K562 (cell line): ENCODE measurements around the gene ENTPD6. TPM values are rescaled to one million over a fixed set of nuclear protein-coding genes. Genes with fewer than 3 reads are reported as not detected.

ENCODE experiments used
- ATAC-seq: fragments of 200-7000 bp; cut with Tn5 transposase; 3 replicates; pipeline ENCODE4 v1.9.1; 2020; ENCODE audit warnings: moderate library complexity
- Bru-seq: library from RNA; stranded (reverse); fragments of 400-500 nt; gene quantifications from one replicate; lab custom pipeline; 2021; lab: Mats Ljungman, UMichigan
- BruChase-seq, 2 experiments: library from RNA; stranded (reverse); fragments of 400-500 nt; gene quantifications; one replicate each; lab custom pipeline; 2021; lab: Mats Ljungman, UMichigan
- BruUV-seq: library from RNA; stranded (reverse); fragments of 400-500 nt; replicated peaks from 2 replicates; lab custom pipeline; 2021; lab: Mats Ljungman, UMichigan
- CTCF ChIA-PET: fragments of 300-600 bp; formaldehyde crosslinking; extraction: SDS; loops from one replicate; lab custom pipeline; 2021; ENCODE audit warnings: low intra/inter-chr PET ratio; lab: Yijun Ruan, JAX
- POLR2A ChIA-PET: fragments of 300-600, 350-650 bp; sonication (Branson Sonifier 250); formaldehyde crosslinking; extraction: SDS; loops from one replicate; lab custom pipeline; 2021; ENCODE audit warnings: antibody characterized with exemption, inconsistent platforms; lab: Yijun Ruan, JAX
- DNase-seq, 4 experiments: peaks; one replicate each; pipeline versions ENCODE4 v3.0.0 to v3.0.0-alpha.2; 2011 to 2018; ENCODE audit warnings: low spot score in 3 of 4, mixed read lengths in 3 of 4; ENCODE audit errors: extremely low read depth in 1 of 4
- FAIRE-seq: peaks from 2 replicates; lab custom pipeline; 2011; peaks lifted over from hg19 to GRCh38; lab: Jason Lieb, UNC
- H2AFZ ChIP-seq: 2 replicates; pipeline ENCODE4 v1.6.0; 2011; ENCODE audit warnings: low read depth, low read length, control low read depth, inconsistent platforms
- H3K27ac ChIP-seq: fragments of 200-600 bp; 3 replicates; pipeline ENCODE4 v1.8.0; 2011; ENCODE audit warnings: low read depth, mild to moderate bottlenecking, control low read depth, inconsistent platforms, low read length, moderate library complexity, mixed read lengths; ENCODE audit errors: extremely low read depth
- H3K27me3 ChIP-seq, 2 experiments: fragments of 300-600 bp in 1 of 2; 2 replicates in 1 of 2; 3 replicates in 1 of 2; pipeline versions ENCODE4 v1.6.0 to v1.8.0; 2011; ENCODE audit warnings: inconsistent platforms in 2 of 2, low read length in 2 of 2, mild to moderate bottlenecking in 1 of 2, mixed read lengths in 1 of 2, moderate library complexity in 1 of 2; ENCODE audit not compliant: control insufficient read depth in 2 of 2, insufficient read depth in 2 of 2
- H3K36me3 ChIP-seq: fragments of 300-600 bp; 3 replicates; pipeline ENCODE4 v1.8.0; 2011; ENCODE audit warnings: mild to moderate bottlenecking, low read length, inconsistent platforms; ENCODE audit not compliant: control insufficient read depth, insufficient read depth
- H3K4me1 ChIP-seq, 2 experiments: fragments of 200-600 bp in 1 of 2; replicated peaks in 1 of 2; 2 replicates in 1 of 2; 3 replicates in 1 of 2; pipeline versions ENCODE4 v1.5.1 to v1.8.0; 2011; ENCODE audit warnings: inconsistent platforms in 2 of 2, low read length in 2 of 2, mild to moderate bottlenecking in 1 of 2, mixed read lengths in 1 of 2, moderate library complexity in 1 of 2; ENCODE audit not compliant: control insufficient read depth in 2 of 2, insufficient read depth in 2 of 2
- H3K4me2 ChIP-seq: 2 replicates; pipeline ENCODE4 v1.6.1; 2011; ENCODE audit warnings: low read length, control low read depth, inconsistent platforms, mixed read lengths; ENCODE audit not compliant: insufficient read depth
- H3K4me3 ChIP-seq: fragments of 200-600 bp; sonication (generic), shearing (Covaris generic); 2 replicates; pipeline ENCODE4 v1.5.1; 2016; ENCODE audit warnings: control low read depth, inconsistent platforms
- H3K79me2 ChIP-seq: fragments of 200-600 bp; 3 replicates; pipeline ENCODE4 v1.8.0; 2011; ENCODE audit warnings: low read length, inconsistent platforms; ENCODE audit not compliant: control insufficient read depth, insufficient read depth
- H3K9ac ChIP-seq, 2 experiments: 2 replicates each; pipeline versions ENCODE4 v1.6.0 to v1.6.1; 2011; ENCODE audit warnings: low read depth in 2 of 2, low read length in 2 of 2, control low read depth in 1 of 2, inconsistent platforms in 1 of 2, mild to moderate bottlenecking in 1 of 2, mixed read lengths in 1 of 2; ENCODE audit not compliant: insufficient read depth in 1 of 2
- H3K9me1 ChIP-seq: one replicate; pipeline ENCODE4 v1.6.0; 2011; ENCODE audit warnings: inconsistent platforms, mild to moderate bottlenecking, low read length, moderate library complexity; ENCODE audit not compliant: control insufficient read depth, insufficient read depth
- H3K9me3 ChIP-seq: replicated peaks from 2 replicates; pipeline ENCODE4 v1.5.1; 2011; ENCODE audit warnings: low read depth, low read length, inconsistent platforms; ENCODE audit not compliant: control insufficient read depth, insufficient read depth
- H4K20me1 ChIP-seq: replicated peaks from 2 replicates; pipeline ENCODE4 v1.6.1; 2011; ENCODE audit warnings: low read length, inconsistent platforms, mixed read lengths; ENCODE audit not compliant: control insufficient read depth, insufficient read depth
- ATF1 ChIP-seq, 2 experiments: fragments of 450-650 bp in 1 of 2; IDR thresholded peaks; 2 replicates each; pipeline ENCODE4 v1.6.1; 2016; ENCODE audit warnings: missing compliant biosample characterization in 1 of 2, missing genetic modification characterization in 1 of 2
- BHLHE40 ChIP-seq: IDR thresholded peaks from 2 replicates; pipeline ENCODE4 v1.6.1; 2011; ENCODE audit warnings: low read length, improper control_type of control experiment
- EHMT2 ChIP-seq: fragments of 450-650 bp; IDR thresholded peaks from 2 replicates; pipeline ENCODE4 v1.6.1; 2018; ENCODE audit warnings: antibody characterized with exemption
- HNRNPL ChIP-seq: fragments of 200-400 bp; formaldehyde crosslinking; IDR thresholded peaks from 2 replicates; pipeline ENCODE4 v1.6.1; 2017; ENCODE audit warnings: low read depth, mild to moderate bottlenecking, low read length
- HOXB6 ChIP-seq: fragments of 250-450 bp; sonication (Bioruptor Pico); IDR thresholded peaks from 2 replicates; pipeline ENCODE4 v1.5.1; 2022; ENCODE audit warnings: mild to moderate bottlenecking, borderline replicate concordance
- NFIC ChIP-seq: fragments of 450-650 bp; IDR thresholded peaks from 2 replicates; pipeline ENCODE4 v1.6.1; 2017; ENCODE audit warnings: mild to moderate bottlenecking, inconsistent platforms
- NR2F6 ChIP-seq: fragments of 450-650 bp; formaldehyde crosslinking; IDR thresholded peaks from 2 replicates; pipeline ENCODE4 v1.4.0; 2020; ENCODE audit warnings: mild to moderate bottlenecking
- RFX5 ChIP-seq: IDR thresholded peaks from 2 replicates; pipeline ENCODE4 v1.6.1; 2011; ENCODE audit warnings: low read depth, mild to moderate bottlenecking, improper control_type of control experiment, low read length
- ZNF431 ChIP-seq: sonication (generic); formaldehyde crosslinking; IDR thresholded peaks from 2 replicates; pipeline ENCODE4 v1.8.0; 2022; ENCODE audit warnings: mild to moderate bottlenecking, missing genetic modification reagents
- WGBS: fragments of 100-300 bp; shearing (Covaris generic); methylation state at CpG from one replicate; pipeline ENCODE4 v1.1.6; 2016; ENCODE audit warnings: low coverage, mixed read lengths; ENCODE audit not compliant: insufficient coverage; ENCODE audit errors: missing lambda C conversion rate; 5-methylcytosine and 5-hydroxymethylcytosine counted together
- in situ Hi-C: fragments of 300-500 bp; cut with MboI; formaldehyde crosslinking; loops from 4 replicates; pipeline ENCODE4 v1.15.0; 2018; ENCODE audit warnings: inconsistent platforms, mixed read lengths
- intact Hi-C: fragments of 100-400 bp; cut with micrococcal nuclease; formaldehyde crosslinking; loops from 2 replicates; pipeline ENCODE4 v1.14.2; 2022
- long read RNA-seq, 3 experiments: library from polyadenylated mRNA in 2 of 3; library from RNA in 1 of 3; unstranded in 2 of 3; stranded (forward) in 1 of 3; transcript quantifications; one replicate each; pipeline ENCODE4 v2.0.0, GENCODE V29; 2019 to 2022
- polyA minus RNA-seq, 3 experiments: library from RNA; depleted of rRNA, polyadenylated mRNA; stranded (reverse); fragments of >200 nt; gene quantifications; 2 replicates each; pipeline ENCODE4 v1.2.3, GENCODE V29; 2011
- polyA plus RNA-seq, 8 experiments: library from polyadenylated mRNA; depleted of rRNA in 4 of 8; stranded (reverse) in 5 of 8; unstranded in 3 of 8; fragments of >200 nt; fragmentation: Nextera tagmentation in 2 of 8; fragmentation: Illumina TruSeq in 1 of 8; extraction: Ambion mirVana in 2 of 8; extraction: Trizol in 1 of 8; gene quantifications; 2 replicates each; pipeline versions ENCODE4 v1.2.1 to v1.2.3, GENCODE V29; 2011 to 2014; ENCODE audit warnings: inconsistent platforms in 1 of 8, missing spikeins in 1 of 8
- total RNA-seq, 7 experiments: library from RNA; depleted of rRNA in 6 of 7; stranded (reverse); fragments of >200 nt in 6 of 7; fragmentation: Illumina TruSeq in 2 of 7; extraction: Trizol in 2 of 7; gene quantifications; 2 replicates each; pipeline versions ENCODE4 v1.2.1 to v1.2.3, GENCODE V29; 2011 to 2021; ENCODE audit warnings: low replicate concordance in 1 of 7
- TF ChIP-seq, protein P1 (sequence below): fragments of 250-450 bp; sonication (Bioruptor Pico); IDR thresholded peaks from 2 replicates; pipeline ENCODE4 v1.8.0; 2021; ENCODE audit warnings: mild to moderate bottlenecking, moderate library complexity
- TF ChIP-seq, protein P2 (sequence below): fragments of 200-800 bp; sonication (Bioruptor generic); IDR thresholded peaks from 2 replicates; pipeline ENCODE4 v1.6.1; 2017; ENCODE audit warnings: missing genetic modification characterization, missing compliant biosample characterization

Gene ENTPD6
- 56.6 and 135 TPM in 2 replicates for total RNA-seq (2011; cell fraction: chromatin; rRNA removed; ENCODE audit: low replicate concordance)
- 102 and 113 TPM in 2 replicates for total RNA-seq (2011; cell fraction: nucleolus; rRNA removed)
- total RNA-seq (2011; cell fraction: nucleoplasm; rRNA removed) = 81.2 and 97.1 TPM in 2 replicates
- total RNA-seq (2014; rRNA removed) (26.6 and 32.9 TPM in 2 replicates), total RNA-seq (2014; rRNA removed; fragmentation: Illumina TruSeq; extraction: Trizol) (12.7 and 13.8 TPM in 2 replicates), total RNA-seq (2015; rRNA removed; fragmentation: Illumina TruSeq; extraction: Trizol) (20.8 and 22.4 TPM in 2 replicates), total RNA-seq (2021) (33.0 and 35.9 TPM in 2 replicates), polyA plus RNA-seq (2011; rRNA removed) (34.2 and 43.3 TPM in 2 replicates), polyA plus RNA-seq (2014; fragmentation: Illumina TruSeq; extraction: Trizol) (22.1 and 29.6 TPM in 2 replicates), polyA plus RNA-seq (2014; fragmentation: Nextera tagmentation; extraction: Ambion mirVana) (1 to 10 TPM in 1 of 2 experiments, under 1 TPM in 1; 0.82 to 1.5 TPM), polyA plus RNA-seq (2014; rRNA removed) (36.8 and 39.9 TPM in 2 replicates), polyA minus RNA-seq (2011; rRNA and poly(A)+ RNA removed) (20.7 and 22.9 TPM in 2 replicates), Bru-seq, nascent RNA (percentile 64 among the genes with signal in this experiment), BruChase-seq, experiment 1, labeled RNA remaining after a 2-hour chase (percentile 67 among the genes with signal in this experiment), BruChase-seq, experiment 2, labeled RNA remaining after a 6-hour chase (percentile 63 among the genes with signal in this experiment)
- 45.3 and 53.6 TPM in 2 replicates for polyA plus RNA-seq (2011; cell fraction: cytosol; rRNA removed)
- 192 and 227 TPM in 2 replicates for polyA plus RNA-seq (2011; cell fraction: nucleus; rRNA removed)
- polyA plus RNA-seq (2012) = 30.6 and 41.1 TPM in 2 replicates
- 15.2 and 17.5 TPM in 2 replicates for polyA minus RNA-seq (2011; cell fraction: cytosol; rRNA and poly(A)+ RNA removed)
- 27.6 and 47.0 TPM in 2 replicates for polyA minus RNA-seq (2011; cell fraction: nucleus; rRNA and poly(A)+ RNA removed)
- long read RNA-seq, experiment 1, transcript ENTPD6-202 (15 exons, 2,766 nt) = major isoform, 11 of 169 reads
- long read RNA-seq, experiment 1, transcript ENTPD6-201 (14 exons, 2,708 nt) = major isoform, 11 of 169 reads
- long read RNA-seq, experiment 1, partial matches to known transcripts = 20 of 169 reads
- long read RNA-seq, experiment 1, other reads (novel, unspliced or antisense) = 121 of 169 reads
- long read RNA-seq, experiment 2, partial matches to known transcripts = 11 of 35 reads
- long read RNA-seq, experiment 2, other reads (novel, unspliced or antisense) = 20 of 35 reads
- long read RNA-seq, experiment 3, partial matches to known transcripts = 1 of 35 reads
- long read RNA-seq, experiment 3, other reads (novel, unspliced or antisense) = 29 of 35 reads

DNA sequence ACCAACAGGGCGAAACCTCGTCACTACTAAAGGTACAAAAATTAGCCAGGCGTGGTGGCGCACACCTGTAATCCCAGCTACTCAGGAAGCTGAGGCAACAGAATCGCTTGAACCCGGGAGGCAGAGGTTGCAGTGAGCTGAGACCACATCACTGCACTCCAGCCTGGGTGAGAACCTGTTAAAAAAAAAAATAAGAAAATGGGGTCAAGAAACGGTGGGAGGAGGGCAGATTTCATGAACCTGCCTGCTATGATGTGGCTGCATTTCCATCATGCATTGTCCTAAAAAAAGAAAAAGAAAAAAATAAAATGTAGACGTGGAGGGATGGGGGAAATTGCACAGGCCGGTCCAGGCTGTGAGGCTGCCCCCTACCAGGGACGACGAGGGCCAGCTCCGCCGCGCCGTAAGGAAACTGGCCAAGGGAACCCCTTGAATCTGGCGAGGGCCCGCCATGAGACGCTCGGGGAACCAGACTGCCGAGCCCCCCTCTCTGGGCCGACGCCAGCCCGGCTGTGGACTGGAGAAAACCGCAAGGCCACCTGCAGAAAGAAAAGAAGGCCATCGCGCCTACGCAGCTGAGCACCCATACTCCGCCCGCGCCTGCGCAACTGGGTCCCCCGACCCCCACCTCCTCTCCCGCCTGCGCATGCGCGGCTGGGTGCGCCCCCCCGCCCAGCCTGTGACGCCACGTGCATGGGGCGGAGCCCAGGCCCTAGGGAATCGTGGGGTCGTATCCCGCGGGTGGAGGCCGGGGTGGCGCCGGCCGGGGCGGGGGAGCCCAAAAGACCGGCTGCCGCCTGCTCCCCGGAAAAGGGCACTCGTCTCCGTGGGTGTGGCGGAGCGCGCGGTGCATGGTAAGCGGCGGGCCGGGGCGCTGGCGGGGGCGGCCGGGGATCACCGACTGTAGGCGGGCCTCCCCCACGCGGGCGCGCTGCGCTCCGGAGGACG lies at the start of gene ENTPD6:
ENTPD6 (plus strand) TSS at position 699 of the 948 bp plus-strand sequence. CDS start 10,825 bp downstream, outside the sequence.
- peaks cover 7 to 22% of the 10 kb centered on the region in 2 experiments; a peak in 4 of 5 replicates for H3K4me1 ChIP-seq
- peaks cover 2% of the 10 kb centered on the region for H3K9me1 ChIP-seq
- peak within 1 kb of the TSS; percentile 70 for H3K4me3 ChIP-seq
- peak within 1 kb of the TSS; percentile 95 for H2AFZ ChIP-seq
- H4K20me1 ChIP-seq = peaks cover 10% of the 10 kb centered on the region
- POLR2A ChIA-PET = interaction anchor here (0.6 to 2.1 kb wide), 4 partner anchors 10 to 65 kb away, joined by 3 to 7 read pairs (median 4); no protein-coding TSS in a partner anchor
- CTCF ChIA-PET = no interaction called here
- intact Hi-C loops (loop anchor here (5.0 kb wide), 1 partner anchor 52 kb away; the partner anchor contains the start of gene PYGB), in situ Hi-C loops (no loop called here)
- ATAC-seq (peak; percentile 92), DNase-seq (peak; percentile 90 to 98 (median 97)), FAIRE-seq (no peak)
- WGBS = 19% methylated on average over 18 of the region's 75 CpGs
- H3K36me3 ChIP-seq = peaks cover 2% of the 10 kb centered on the region; the same call in 1 of the 3 replicates
- H3K27me3 ChIP-seq = peaks cover 5 to 15% of the 10 kb centered on the region in 2 experiments; a peak in 3 of 5 replicates
- H3K9ac ChIP-seq = peak within 1 kb of the TSS; percentile 80 to 94
- H3K79me2 ChIP-seq = peaks cover 18% of the 10 kb centered on the region
- peak within 1 kb of the TSS; percentile 74 for H3K27ac ChIP-seq
- no peaks in the 10 kb centered on the region for H3K9me3 ChIP-seq
- BruUV-seq = TSS peak; percentile 85
- peak within 1 kb of the TSS; percentile 79 for H3K4me2 ChIP-seq
- TF ChIP-seq RFX5 (no peak), NFIC (peak; percentile 46; the same call in 1 of the 2 replicates), ATF1 (CRISPR knock-in tag; IDR thresholded peaks at IDR 0.05) (no peak), ATF1 (tag; IDR thresholded peaks at IDR 0.05) (peak; percentile 91), HOXB6 (CRISPR knock-in tag) (no peak), NR2F6 (no peak), BHLHE40 (peak; percentile 85), EHMT2 (no peak), HNRNPL (no peak), ZNF431 (CRISPR knock-in tag) (no peak)
- TF ChIP-seq, protein P1, sequence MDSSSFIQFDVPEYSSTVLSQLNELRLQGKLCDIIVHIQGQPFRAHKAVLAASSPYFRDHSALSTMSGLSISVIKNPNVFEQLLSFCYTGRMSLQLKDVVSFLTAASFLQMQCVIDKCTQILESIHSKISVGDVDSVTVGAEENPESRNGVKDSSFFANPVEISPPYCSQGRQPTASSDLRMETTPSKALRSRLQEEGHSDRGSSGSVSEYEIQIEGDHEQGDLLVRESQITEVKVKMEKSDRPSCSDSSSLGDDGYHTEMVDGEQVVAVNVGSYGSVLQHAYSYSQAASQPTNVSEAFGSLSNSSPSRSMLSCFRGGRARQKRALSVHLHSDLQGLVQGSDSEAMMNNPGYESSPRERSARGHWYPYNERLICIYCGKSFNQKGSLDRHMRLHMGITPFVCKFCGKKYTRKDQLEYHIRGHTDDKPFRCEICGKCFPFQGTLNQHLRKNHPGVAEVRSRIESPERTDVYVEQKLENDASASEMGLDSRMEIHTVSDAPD = no peak
- TF ChIP-seq, protein P2, sequence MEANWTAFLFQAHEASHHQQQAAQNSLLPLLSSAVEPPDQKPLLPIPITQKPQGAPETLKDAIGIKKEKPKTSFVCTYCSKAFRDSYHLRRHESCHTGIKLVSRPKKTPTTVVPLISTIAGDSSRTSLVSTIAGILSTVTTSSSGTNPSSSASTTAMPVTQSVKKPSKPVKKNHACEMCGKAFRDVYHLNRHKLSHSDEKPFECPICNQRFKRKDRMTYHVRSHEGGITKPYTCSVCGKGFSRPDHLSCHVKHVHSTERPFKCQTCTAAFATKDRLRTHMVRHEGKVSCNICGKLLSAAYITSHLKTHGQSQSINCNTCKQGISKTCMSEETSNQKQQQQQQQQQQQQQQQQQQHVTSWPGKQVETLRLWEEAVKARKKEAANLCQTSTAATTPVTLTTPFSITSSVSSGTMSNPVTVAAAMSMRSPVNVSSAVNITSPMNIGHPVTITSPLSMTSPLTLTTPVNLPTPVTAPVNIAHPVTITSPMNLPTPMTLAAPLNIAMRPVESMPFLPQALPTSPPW (CRISPR knock-in tag) = peak; percentile 100
